ENCODE results near the gene PRKCH. TPM values are rescaled to one million over a fixed set of nuclear protein-coding genes. Genes with fewer than 3 reads are reported as not detected.

Gene PRKCH
- polyA plus RNA-seq, 4 donors = 5.9 to 17.3 (median 12.9) TPM

GRCh38 chr14:61421212-61421923 is 100.0 kb downstream of the PRKCH start:
- H3K27me3 ChIP-seq (ENCODE audit: control insufficient read depth in 3 of 3, insufficient read depth in 3 of 3, low read length in 3 of 3) = no peaks in the 10 kb centered on the region
- DNase-seq (no peak), FAIRE-seq (no peak)
- 76 to 77% (median 77%) methylated on average over 1 of the region's 1 CpG for WGBS, 3 donors
- H3K4me3 ChIP-seq (ENCODE audit: low read depth in 1 of 3, low read length in 3 of 3) = no peak overlapping the region
- H3K9me3 ChIP-seq (ENCODE audit: control insufficient read depth in 2 of 2, insufficient read depth in 1 of 2, low read depth in 1 of 2, low read length in 1 of 2) = peaks cover 0 to 7% of the 10 kb centered on the region in 2 donors
- H3K4me1 ChIP-seq (ENCODE audit: control insufficient read depth in 3 of 3, insufficient read depth in 2 of 3, low read depth in 1 of 3, low read length in 2 of 3) = peaks cover 0 to 2% (median 0%) of the 10 kb centered on the region in 3 donors
- H3K27ac ChIP-seq (ENCODE audit: low read depth in 1 of 3, low read length in 2 of 3) = no peak overlapping the region
- H3K36me3 ChIP-seq (ENCODE audit: control insufficient read depth in 3 of 3, insufficient read depth in 2 of 3, low read depth in 1 of 3, low read length in 3 of 3) = no peaks in the 10 kb centered on the region

DNA sequence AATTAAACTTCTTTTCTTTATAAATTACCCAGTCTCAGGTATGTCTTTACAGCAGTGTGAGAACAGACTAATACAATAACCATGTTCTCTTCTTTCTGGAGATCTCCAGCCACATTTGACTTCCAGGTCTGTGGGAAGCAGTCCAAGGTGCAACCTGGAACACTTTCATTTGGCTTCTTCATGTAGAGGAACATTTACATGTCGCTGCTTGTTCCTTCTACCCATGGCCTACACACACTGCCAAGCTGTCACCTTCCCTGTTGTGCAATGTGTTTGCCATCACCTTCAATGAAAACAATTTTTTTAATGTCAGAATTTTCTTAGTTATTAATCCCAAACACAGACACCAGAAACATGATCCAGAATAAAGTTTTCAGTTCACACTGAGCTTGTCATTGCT is 104.7 kb downstream of the PRKCH start:
- no peak overlapping the region for H3K4me3 ChIP-seq (ENCODE audit: low read depth in 1 of 3, low read length in 3 of 3)
- H3K27me3 ChIP-seq (ENCODE audit: control insufficient read depth in 3 of 3, insufficient read depth in 3 of 3, low read length in 3 of 3) = no peaks in the 10 kb centered on the region
- no peak overlapping the region for H3K27ac ChIP-seq (ENCODE audit: low read depth in 1 of 3, low read length in 2 of 3)
- WGBS, 3 donors = 92 to 100% (median 92%) methylated on average over 1 of the region's 1 CpG
- no peaks in the 10 kb centered on the region for H3K36me3 ChIP-seq (ENCODE audit: control insufficient read depth in 3 of 3, insufficient read depth in 2 of 3, low read depth in 1 of 3, low read length in 3 of 3)
- peaks cover 0 to 11% of the 10 kb centered on the region in 2 donors for H3K9me3 ChIP-seq (ENCODE audit: control insufficient read depth in 2 of 2, insufficient read depth in 1 of 2, low read depth in 1 of 2, low read length in 1 of 2)
- DNase-seq = no peak
- H3K4me1 ChIP-seq (ENCODE audit: control insufficient read depth in 3 of 3, insufficient read depth in 2 of 3, low read depth in 1 of 3, low read length in 2 of 3) = no peaks in the 10 kb centered on the region
- no peak for FAIRE-seq

- DNase-seq = no peak
- WGBS, 3 donors = 77 to 86% (median 77%) methylated on average over 2 of the region's 2 CpGs
- H3K27me3 ChIP-seq (ENCODE audit: control insufficient read depth in 3 of 3, insufficient read depth in 3 of 3, low read length in 3 of 3) = no peaks in the 10 kb centered on the region
- peaks cover 0 to 14% of the 10 kb centered on the region in 2 donors for H3K9me3 ChIP-seq (ENCODE audit: control insufficient read depth in 2 of 2, insufficient read depth in 1 of 2, low read depth in 1 of 2, low read length in 1 of 2)
- no peak overlapping the region for H3K4me3 ChIP-seq (ENCODE audit: low read depth in 1 of 3, low read length in 3 of 3)
- no peaks in the 10 kb centered on the region for H3K36me3 ChIP-seq (ENCODE audit: control insufficient read depth in 3 of 3, insufficient read depth in 2 of 3, low read depth in 1 of 3, low read length in 3 of 3)
- FAIRE-seq = no peak
- H3K4me1 ChIP-seq (ENCODE audit: control insufficient read depth in 3 of 3, insufficient read depth in 2 of 3, low read depth in 1 of 3, low read length in 2 of 3) = no peaks in the 10 kb centered on the region
- no peak overlapping the region for H3K27ac ChIP-seq (ENCODE audit: low read depth in 1 of 3, low read length in 2 of 3)
Measured at GRCh38 chr14:61428261-61428660, 106.9 kb downstream of the PRKCH start.

DNA sequence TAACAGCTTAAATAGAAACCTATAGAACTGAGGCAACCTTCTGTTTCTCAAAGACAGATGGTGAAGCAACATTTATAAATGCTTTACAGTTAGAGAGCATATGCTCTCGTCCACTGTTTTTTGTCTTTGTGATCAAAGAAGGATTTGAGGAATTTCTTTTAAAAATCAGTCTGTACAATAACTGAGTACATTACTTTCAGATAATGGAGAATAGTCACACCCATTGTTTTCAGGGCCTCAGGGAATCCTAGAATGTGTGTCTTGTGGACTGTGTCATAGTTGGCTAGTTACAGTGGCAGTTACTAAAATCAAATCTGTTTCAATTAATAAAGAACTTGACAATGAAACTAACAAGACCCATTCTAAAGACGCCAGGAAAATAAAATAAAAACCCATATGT is 107.9 kb downstream of the PRKCH start:
- 68 to 94% (median 78%) methylated on average over 2 of the region's 2 CpGs for WGBS, 3 donors
- no peaks in the 10 kb centered on the region for H3K36me3 ChIP-seq (ENCODE audit: control insufficient read depth in 3 of 3, insufficient read depth in 2 of 3, low read depth in 1 of 3, low read length in 3 of 3)
- H3K4me1 ChIP-seq (ENCODE audit: control insufficient read depth in 3 of 3, insufficient read depth in 2 of 3, low read depth in 1 of 3, low read length in 2 of 3) = no peaks in the 10 kb centered on the region
- FAIRE-seq (no peak), DNase-seq (no peak)
- peaks cover 0 to 14% of the 10 kb centered on the region in 2 donors for H3K9me3 ChIP-seq (ENCODE audit: control insufficient read depth in 2 of 2, insufficient read depth in 1 of 2, low read depth in 1 of 2, low read length in 1 of 2)
- H3K27ac ChIP-seq (ENCODE audit: low read depth in 1 of 3, low read length in 2 of 3) = no peak overlapping the region
- H3K4me3 ChIP-seq (ENCODE audit: low read depth in 1 of 3, low read length in 3 of 3) = no peak overlapping the region
- no peaks in the 10 kb centered on the region for H3K27me3 ChIP-seq (ENCODE audit: control insufficient read depth in 3 of 3, insufficient read depth in 3 of 3, low read length in 3 of 3)

GRCh38 chr14:61430066-61430757 is 108.8 kb downstream of the PRKCH start:
- H3K27me3 ChIP-seq (ENCODE audit: control insufficient read depth in 3 of 3, insufficient read depth in 3 of 3, low read length in 3 of 3) = no peaks in the 10 kb centered on the region
- no peaks in the 10 kb centered on the region for H3K4me1 ChIP-seq (ENCODE audit: control insufficient read depth in 3 of 3, insufficient read depth in 2 of 3, low read depth in 1 of 3, low read length in 2 of 3)
- FAIRE-seq (no peak), DNase-seq (no peak)
- H3K9me3 ChIP-seq (ENCODE audit: control insufficient read depth in 2 of 2, insufficient read depth in 1 of 2, low read depth in 1 of 2, low read length in 1 of 2) = peaks cover 0 to 7% of the 10 kb centered on the region in 2 donors
- 75 to 81% (median 80%) methylated on average over 2 of the region's 2 CpGs for WGBS, 3 donors
- no peak overlapping the region for H3K4me3 ChIP-seq (ENCODE audit: low read depth in 1 of 3, low read length in 3 of 3)
- H3K36me3 ChIP-seq (ENCODE audit: control insufficient read depth in 3 of 3, insufficient read depth in 2 of 3, low read depth in 1 of 3, low read length in 3 of 3) = peaks cover 0 to 1% (median 0%) of the 10 kb centered on the region in 3 donors
- H3K27ac ChIP-seq (ENCODE audit: low read depth in 1 of 3, low read length in 2 of 3) = no peak overlapping the region

DNA sequence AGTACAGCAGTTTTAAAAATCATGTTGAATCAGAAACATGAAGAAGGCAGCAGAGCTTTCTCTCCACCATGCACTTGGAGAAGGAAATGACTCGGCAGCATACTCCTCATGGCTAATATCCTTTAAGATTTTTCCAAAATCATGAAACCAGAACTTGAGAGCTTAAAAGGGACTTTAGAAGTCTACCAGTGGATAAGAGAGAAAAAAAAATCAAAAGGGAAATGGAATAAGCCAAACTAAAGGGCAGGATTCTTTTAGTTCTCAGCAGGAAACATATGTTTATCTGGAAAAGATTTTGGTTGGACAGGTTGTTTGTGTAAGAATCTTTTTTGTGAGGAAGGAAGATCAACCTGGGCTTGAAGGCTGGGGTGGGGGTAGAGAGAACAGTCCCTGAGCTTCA is 111.8 kb downstream of the PRKCH start:
- no peak for FAIRE-seq
- no peak overlapping the region for H3K27ac ChIP-seq (ENCODE audit: low read depth in 1 of 3, low read length in 2 of 3)
- peaks cover 0 to 6% (median 5%) of the 10 kb centered on the region in 3 donors for H3K4me1 ChIP-seq (ENCODE audit: control insufficient read depth in 3 of 3, insufficient read depth in 2 of 3, low read depth in 1 of 3, low read length in 2 of 3)
- 52 to 76% (median 61%) methylated on average over 1 of the region's 1 CpG for WGBS, 3 donors
- peaks cover 0 to 1% (median 0%) of the 10 kb centered on the region in 3 donors for H3K36me3 ChIP-seq (ENCODE audit: control insufficient read depth in 3 of 3, insufficient read depth in 2 of 3, low read depth in 1 of 3, low read length in 3 of 3)
- no peaks in the 10 kb centered on the region for H3K27me3 ChIP-seq (ENCODE audit: control insufficient read depth in 3 of 3, insufficient read depth in 3 of 3, low read length in 3 of 3)
- H3K4me3 ChIP-seq (ENCODE audit: low read depth in 1 of 3, low read length in 3 of 3) = no peak overlapping the region
- H3K9me3 ChIP-seq (ENCODE audit: control insufficient read depth in 2 of 2, insufficient read depth in 1 of 2, low read depth in 1 of 2, low read length in 1 of 2) = peaks cover 0 to 7% of the 10 kb centered on the region in 2 donors
- DNase-seq = no peak

- Histone ChIP-seq H3K36me3 (ENCODE audit: control insufficient read depth in 3 of 3, insufficient read depth in 2 of 3, low read depth in 1 of 3, low read length in 3 of 3) (peaks cover 0 to 1% (median 0%) of the 10 kb centered on the region in 3 donors), H3K27me3 (ENCODE audit: control insufficient read depth in 3 of 3, insufficient read depth in 3 of 3, low read length in 3 of 3) (no peaks in the 10 kb centered on the region), H3K27ac (ENCODE audit: low read depth in 1 of 3, low read length in 2 of 3) (no peak overlapping the region), H3K9me3 (ENCODE audit: control insufficient read depth in 2 of 2, insufficient read depth in 1 of 2, low read depth in 1 of 2, low read length in 1 of 2) (peaks cover 0 to 7% of the 10 kb centered on the region in 2 donors), H3K4me3 (ENCODE audit: low read depth in 1 of 3, low read length in 3 of 3) (no peak overlapping the region), H3K4me1 (ENCODE audit: control insufficient read depth in 3 of 3, insufficient read depth in 2 of 3, low read depth in 1 of 3, low read length in 2 of 3) (peaks cover 2 to 8% (median 7%) of the 10 kb centered on the region in 3 donors)
- FAIRE-seq = no peak
- DNase-seq = no peak
- WGBS, 3 donors = 51 to 83% (median 65%) methylated on average over 1 of the region's 1 CpG
Measured at GRCh38 chr14:61433828-61434227, 112.4 kb downstream of the PRKCH start.

GRCh38 chr14:61434311-61434710 is 112.9 kb downstream of the PRKCH start:
- WGBS, 3 donors = 83 to 94% (median 90%) methylated on average over 3 of the region's 3 CpGs
- DNase-seq (no peak), FAIRE-seq (no peak)
- peaks cover 0 to 1% (median 0%) of the 10 kb centered on the region in 3 donors for H3K36me3 ChIP-seq (ENCODE audit: control insufficient read depth in 3 of 3, insufficient read depth in 2 of 3, low read depth in 1 of 3, low read length in 3 of 3)
- no peaks in the 10 kb centered on the region for H3K27me3 ChIP-seq (ENCODE audit: control insufficient read depth in 3 of 3, insufficient read depth in 3 of 3, low read length in 3 of 3)
- no peak overlapping the region for H3K4me3 ChIP-seq (ENCODE audit: low read depth in 1 of 3, low read length in 3 of 3)
- H3K9me3 ChIP-seq (ENCODE audit: control insufficient read depth in 2 of 2, insufficient read depth in 1 of 2, low read depth in 1 of 2, low read length in 1 of 2) = peaks cover 0 to 7% of the 10 kb centered on the region in 2 donors
- H3K4me1 ChIP-seq (ENCODE audit: control insufficient read depth in 3 of 3, insufficient read depth in 2 of 3, low read depth in 1 of 3, low read length in 2 of 3) = peaks cover 3 to 13% (median 7%) of the 10 kb centered on the region in 3 donors
- H3K27ac ChIP-seq (ENCODE audit: low read depth in 1 of 3, low read length in 2 of 3) = no peak overlapping the region

Data from small intestine (tissue), 7 donors.